Activated CD8-positive, alpha-beta memory T cell treated with anti-CD3 and anti-CD28 coated beads, Interleukin-2, amount 50 U/mL, for 24 hours (primary cell): ENCODE data around the gene ALPK3.

Source experiments
- DNase-seq: peaks from one replicate; pipeline ENCODE4 v3.0.0-alpha.2; 2020; ENCODE audit errors: extremely low read depth

The ALPK3 gene

DNA sequence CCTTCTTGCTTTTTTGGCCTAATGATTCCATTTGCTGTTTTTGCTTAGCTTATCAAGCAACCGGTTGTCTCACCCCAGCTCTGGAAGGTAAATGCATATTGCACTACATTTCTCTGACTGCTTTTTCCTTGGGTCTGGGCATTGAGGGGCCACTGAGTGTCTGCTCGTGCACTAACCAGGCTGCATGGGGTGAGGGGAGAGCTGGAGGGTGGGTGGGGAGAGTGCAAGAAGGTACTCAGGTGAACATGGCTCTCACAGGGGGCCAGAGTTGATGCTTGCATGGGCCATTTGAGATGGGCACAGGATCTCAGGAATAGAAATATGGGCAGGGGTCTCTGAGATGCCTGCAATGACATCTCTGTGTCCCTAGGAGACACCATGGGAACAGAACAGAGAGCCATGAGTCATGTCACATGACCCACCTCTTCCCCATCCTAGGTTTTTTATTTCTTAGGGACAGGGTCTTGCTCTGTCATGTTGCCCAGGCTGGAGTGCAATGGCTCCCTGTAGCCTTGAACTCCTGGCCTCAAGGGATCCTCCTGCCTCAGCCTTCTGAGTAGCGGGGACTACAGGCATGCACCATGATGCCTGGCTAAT lies 6.2 kb downstream of the ALPK3 start:
- no peak for DNase-seq

DNA sequence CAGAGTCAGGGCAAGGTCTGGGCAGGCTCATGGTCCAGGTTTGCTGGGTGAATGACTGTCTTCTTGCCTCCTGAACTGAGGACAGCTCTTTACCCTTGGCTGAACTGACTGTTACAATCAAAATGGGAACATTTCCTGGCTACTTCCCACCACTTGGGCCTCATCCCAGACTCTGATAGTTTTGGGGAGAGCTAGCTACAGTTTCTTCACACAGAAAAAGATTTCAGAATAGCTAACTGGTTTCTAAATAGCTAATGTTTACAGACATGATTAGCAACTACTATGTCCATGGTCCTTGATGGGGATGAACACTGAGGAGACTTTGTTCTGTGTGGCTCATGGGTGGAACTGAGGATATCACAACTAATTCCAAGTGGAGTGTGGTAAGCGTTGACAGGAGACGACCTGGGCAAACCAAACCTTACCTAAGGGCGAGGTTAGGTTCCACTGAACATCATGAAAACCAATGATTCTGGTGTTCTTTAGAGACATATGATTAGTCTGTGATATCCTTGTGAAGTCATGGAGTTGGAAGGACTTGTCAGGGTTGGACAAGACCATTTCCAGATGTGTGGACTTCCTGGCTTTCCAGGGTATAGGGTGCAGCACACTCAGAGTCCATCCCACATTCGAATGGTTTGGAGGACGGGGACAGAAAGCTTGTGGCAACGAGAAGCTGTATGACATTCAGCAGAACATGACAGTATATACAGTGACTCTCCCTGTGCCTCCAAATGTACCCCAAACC lies 7.3 kb downstream of the ALPK3 start:
- no peak for DNase-seq

DNA sequence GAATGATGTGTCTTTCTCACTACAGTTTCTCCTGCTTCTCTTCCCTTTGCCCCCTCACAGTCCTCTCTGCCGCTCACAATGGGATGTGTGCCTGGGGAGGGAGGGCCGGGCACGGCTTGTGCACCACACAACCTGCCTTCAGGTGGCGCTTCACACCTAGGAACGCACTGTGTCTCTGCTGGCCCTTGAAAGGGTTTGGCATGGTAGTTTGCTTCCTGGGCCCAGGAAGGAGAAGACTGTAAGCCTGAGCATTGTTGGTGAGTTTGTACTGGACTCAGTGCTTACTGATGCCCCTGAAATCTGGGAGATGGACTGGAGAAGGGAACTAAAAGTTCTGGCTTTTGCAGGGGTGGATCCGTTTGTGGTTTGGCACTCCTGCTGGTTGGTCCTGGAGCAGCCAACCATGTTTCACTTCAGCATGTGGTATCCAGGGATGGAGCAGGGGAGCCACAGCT lies 9.2 kb downstream of the ALPK3 start:
- DNase-seq, result no peak

DNA sequence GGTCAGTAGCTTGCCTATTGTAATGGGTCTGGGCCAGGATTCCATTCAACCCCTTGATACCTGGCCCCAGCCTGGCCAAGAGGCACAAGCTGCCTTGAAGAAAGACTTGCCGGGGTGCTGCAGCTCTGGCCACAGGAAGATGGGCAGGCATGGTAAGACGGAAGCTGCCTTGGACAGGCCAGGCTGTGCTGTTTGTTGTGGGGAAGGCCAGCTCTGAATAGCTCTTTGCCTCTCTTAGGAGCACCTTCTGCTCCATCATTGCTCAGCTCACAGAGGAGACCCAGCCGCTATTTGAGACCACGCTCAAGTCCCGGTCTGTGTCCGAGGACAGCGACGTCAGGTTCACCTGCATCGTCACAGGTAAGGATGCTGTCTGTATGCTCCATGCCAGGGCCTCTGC lies 10.1 kb downstream of the ALPK3 start:
- no peak for DNase-seq

DNA sequence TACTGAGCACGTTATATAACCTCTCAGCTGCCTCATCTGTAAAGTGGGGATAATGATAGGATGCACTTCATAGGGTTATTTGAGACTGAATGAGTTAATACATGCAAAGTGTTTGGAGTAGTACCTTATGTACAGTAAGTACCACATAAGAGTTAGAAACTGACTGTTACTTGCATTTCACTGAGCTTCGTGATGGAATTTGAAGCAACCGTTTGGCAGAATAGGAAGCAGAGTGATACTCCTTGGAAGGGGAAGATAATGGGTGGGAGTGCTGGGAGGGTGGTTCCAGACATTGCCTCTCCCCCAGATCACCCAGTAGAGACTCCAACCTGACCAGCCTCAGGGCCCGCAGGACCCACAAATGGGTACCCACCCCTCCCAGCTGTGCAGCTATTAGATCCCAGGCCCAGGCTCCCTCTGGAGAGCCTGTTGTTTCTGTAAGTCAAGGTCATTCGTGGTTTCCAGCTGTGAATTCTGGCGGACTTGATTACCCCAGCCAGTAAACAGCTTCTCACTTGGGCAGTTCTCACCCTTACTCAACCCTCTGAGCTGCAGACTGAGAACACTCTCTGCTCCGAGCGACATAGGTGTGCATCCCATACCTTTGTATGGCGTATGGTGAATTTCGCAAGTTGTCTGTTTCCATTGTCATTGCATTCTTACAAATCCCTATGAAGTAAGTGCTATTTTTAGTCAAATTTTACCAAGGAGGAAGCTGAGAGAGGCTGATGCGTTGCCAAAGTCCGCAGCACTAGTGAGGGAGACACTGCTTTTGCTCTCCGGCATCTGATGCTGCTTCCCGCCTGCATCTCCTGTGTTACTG lies 11.1 kb downstream of the ALPK3 start:
- DNase-seq, result no peak

DNA sequence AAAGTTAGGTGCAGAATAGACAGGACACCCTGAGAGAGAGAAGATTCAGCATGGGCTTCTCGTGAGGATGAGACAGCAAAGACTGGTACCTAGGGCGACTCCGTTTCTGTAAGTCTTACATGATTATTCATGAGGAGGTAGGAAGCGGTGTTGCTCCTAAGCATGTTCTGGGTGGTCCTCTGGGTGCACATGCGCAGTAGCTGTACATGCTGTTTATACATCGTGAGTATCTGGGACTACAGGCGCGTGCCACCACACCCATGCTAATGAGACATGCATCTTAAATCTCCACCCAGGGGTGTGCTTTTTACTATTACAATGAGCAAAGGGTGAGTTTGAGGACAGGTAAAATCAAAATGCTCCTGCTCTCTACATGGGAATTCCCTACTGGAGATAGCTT lies 12.3 kb downstream of the ALPK3 start:
- DNase-seq, result no peak

DNA sequence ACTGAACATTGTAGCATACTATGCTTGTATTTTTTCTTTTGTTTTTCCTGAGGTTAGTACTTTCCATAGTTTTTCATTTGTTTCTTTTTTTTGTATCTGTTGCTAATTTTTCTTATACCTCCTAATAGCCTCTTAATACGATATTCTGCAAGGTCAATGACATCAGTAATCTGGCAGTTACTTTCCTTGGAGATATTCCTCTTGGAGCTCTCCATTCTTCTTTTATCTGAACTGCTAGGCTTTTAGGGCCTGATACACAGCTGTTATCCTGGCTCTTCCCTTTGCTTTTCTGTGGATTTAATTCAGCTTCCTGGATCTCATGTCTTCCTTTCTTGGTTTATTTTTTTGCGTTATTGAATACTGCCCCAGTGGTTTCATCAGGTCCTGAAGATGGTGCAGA lies 12.9 kb downstream of the ALPK3 start:
- DNase-seq, result no peak

DNA sequence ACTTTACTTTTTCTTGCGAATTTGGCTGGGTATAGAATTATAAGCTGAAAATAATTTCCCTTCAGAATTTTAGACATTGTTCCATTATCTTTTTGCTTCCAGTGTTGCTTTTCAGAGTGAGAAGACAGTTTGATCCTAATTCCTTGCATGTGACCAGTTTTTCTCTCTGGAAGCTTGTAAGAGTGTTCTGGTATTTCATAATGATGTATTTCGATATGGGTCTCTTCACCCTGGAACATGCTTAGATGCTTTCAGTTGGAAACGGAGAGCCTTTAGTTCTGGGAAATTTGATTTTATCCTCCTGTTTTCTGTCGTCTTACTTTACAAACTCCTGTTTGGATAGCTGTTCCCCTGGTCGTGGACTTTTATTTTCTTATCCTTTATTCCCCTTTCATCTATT lies 13.9 kb downstream of the ALPK3 start:
- DNase-seq, result no peak

DNA sequence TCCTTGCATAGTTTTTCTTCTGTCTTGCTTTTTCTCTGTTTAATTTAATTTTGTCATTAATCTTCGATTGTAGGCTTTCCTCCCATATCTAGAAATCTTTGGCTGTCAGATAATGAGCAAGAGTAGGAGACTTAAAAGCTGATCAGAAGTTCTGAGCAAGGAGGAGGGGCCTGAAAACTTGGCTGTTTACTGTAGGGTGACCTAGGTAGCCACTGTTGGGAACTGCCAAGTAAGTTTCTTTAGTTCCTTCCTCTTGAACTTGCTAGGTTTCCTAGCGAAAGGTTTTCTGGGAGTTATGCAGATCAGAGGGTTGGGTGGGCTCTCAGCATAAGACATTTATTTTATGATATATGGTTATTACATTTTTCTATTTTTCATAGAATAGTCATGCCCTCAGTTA lies 14.5 kb downstream of the ALPK3 start:
- no peak for DNase-seq

DNA sequence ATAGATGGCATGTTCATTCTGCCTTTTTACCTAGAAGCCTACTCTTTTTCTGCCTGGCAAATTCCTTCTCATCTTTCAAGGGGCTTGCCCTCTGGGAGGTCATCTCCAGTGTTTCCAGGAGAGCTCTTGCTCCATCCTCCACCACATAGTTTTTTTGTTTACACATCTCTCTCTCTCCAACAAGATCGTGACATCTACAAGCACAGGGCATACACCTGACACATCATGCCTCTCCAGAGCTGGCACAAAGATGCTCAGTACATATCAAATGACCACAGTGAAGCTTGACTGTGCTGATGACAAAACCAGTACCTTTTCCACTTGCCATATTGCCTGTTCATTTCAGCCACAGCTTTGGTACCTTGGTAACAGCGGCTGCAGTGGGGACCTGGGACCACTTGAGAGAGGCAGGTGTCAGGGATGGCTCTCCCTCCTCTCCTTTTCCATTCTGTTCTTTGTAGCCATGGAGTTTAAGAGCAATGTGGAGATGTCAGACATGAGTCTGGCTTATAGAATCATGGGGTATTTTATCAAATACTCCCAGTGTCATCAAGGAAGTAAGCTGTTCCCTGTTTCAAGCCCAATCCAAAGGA lies 15.4 kb downstream of the ALPK3 start:
- DNase-seq, result no peak

DNA sequence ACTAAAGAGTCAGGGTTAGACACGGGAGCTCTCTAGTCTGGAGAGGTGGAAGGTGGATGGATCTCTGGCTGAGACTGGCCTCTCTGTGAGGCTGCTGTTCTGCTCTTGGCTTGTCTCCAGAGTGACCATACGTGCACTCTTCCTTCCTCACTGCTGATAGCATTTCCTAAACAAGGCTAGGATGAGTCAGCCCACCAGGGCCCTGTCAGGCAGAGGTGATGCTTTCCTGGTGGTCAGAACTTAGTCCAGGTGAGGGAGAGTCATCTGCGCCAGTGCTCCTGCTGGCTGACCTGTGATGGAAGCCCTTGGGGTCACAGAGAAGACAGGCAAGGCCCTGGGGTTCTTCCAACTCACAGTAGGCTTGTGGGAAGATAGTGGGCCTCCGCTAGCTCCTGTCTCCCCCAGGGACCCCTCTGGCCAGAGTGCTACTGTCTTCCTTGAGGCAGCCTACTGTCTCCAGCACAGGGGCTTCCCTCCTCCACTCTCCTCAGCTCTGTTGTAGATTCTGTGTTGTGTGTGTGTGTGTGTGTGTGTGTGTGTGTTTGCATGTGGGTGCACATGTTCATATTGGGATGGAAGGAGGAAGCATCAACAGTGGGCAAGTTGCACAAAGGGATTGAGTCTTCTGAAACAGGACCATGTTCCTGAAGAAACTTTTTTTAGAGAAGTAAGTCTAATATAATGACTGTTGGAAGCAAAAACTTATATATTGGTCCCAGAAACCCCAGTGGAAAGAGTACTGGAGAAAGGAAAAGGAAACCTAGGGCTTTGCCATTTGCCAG lies 16.5 kb downstream of the ALPK3 start:
- no peak for DNase-seq

DNA sequence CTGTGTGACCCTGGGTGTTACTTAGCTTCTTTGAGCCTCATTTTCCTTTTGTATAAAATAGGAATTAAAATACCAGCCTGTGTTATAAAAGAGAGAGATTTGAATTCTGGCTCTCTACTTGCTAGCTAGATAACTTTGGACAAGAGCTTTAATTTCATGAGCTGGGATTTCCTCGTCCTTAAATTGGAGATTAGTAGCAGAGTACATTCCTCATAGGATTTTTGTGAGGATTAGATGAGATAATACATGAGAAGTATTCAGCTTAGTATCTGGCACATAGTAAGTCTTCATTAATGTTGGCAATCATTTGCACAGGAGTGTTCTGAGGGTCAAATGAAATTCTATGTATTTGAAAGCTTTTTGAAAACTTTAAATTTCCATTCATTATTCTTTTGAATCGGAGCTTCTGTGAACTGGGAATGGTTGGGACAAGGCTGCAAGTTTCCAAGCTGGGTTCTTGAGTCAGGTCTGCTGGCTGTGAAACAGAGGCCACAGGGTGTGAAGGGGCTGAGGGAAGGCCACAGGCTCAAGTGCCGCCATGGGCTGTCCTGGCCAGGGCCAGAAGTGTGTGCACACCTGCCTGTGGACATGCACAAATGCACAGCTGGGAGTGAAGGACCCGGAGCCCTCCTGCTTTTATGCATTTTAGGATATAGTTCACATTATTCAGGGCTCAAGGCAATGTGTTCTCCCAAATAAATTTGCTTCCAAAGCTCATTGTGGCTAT lies 17.2 kb downstream of the ALPK3 start:
- no peak for DNase-seq

DNA sequence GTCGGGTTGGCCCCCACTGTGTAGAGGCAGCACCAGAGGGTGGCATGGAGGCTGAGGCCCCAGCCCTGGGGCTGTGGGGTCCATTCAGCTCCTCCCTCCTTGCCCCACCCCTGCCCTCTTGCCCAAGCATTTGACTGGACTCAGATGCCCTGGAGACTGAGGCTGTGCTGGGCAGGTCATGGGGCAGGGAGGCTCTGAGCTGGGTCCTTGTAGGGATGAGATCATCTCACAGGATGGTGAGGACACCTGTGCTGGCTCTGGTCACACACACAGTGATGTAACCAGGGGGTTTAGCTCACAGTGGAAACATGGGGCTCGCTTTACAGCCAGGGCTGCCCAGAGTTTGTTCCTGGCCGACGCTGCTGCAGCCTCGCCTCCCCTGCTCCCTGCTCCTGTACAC lies 17.8 kb downstream of the ALPK3 start:
- DNase-seq, result no peak

DNA sequence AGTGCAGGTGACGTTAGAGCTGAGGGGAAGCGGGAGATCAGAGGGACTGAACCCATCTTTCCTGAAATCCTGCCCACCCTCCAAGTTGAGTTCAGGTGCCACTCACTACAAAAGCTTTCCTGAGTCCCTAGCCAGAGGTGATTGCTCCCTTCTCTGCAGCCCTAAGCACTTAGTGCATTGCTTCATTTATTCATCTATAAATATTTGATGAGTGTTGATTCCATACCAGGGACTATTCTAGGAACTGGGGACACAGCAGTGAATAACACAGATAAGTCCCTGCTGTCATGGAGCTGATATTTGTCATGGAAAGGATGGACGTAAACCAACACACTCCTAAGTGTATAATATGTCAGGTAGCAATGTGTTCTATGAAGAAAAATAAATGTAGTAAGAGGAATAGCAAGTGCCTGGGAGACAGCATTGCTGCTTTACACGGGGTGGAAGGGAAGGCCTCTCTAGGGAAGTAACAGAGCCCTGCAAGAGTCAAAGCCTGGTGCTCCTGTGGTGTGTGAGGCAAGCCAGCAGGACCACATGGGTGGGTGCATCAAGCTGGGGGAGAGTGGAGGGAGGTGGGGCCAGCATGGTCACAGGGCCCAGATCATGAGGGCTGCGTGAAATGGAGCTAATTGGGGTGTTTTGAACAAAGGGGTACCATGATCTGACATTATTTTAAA lies 18.6 kb downstream of the ALPK3 start:
- no peak for DNase-seq

DNA sequence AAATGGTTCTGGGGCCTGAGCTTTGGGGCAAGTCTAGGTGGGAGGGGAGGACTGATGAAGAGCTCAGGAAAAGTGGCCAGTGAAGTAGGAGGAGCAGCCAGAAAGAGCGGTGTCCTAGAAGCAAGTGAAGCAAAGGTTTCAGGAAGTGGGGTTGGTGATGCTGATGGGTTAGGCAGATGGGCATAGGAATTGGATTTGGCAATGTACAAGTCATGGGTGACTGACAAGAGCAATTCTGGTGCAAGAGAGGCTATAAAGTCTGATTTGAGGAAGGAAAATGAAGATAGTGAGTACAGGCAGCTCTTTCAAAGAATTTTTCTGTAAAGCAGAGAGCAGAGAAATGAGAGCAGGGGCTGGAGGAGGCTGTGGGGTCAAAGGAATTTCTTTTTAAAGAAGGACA lies 19.7 kb downstream of the ALPK3 start:
- no peak for DNase-seq

DNA sequence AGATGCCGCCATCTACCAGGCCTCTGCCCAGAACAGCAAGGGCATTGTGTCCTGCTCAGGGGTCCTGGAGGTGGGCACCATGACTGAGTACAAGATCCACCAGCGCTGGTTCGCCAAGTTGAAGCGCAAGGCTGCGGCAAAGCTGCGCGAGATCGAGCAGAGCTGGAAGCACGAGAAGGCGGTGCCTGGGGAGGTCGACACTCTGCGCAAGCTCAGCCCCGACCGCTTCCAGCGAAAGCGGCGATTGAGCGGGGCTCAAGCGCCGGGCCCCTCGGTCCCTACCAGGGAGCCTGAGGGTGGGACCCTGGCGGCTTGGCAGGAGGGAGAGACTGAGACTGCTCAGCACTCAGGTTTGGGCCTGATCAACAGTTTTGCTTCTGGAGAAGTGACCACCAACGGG lies 22.6 kb downstream of the ALPK3 start:
- DNase-seq, result no peak

DNA sequence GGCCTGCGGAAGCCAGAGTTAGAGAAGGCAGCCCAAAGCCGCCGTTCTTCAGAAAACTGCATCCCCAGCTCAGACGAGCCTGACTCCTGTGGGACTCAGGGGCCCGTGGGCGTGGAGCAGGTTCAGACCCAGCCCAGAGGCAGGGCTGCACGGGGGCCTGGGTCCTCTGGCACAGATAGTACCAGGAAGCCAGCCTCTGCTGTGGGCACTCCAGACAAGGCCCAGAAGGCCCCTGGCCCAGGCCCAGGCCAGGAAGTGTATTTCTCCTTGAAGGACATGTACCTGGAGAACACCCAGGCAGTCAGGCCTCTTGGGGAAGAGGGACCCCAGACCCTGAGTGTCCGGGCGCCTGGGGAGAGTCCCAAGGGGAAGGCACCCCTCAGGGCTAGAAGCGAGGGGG lies 23.1 kb downstream of the ALPK3 start:
- DNase-seq, result no peak

DNA sequence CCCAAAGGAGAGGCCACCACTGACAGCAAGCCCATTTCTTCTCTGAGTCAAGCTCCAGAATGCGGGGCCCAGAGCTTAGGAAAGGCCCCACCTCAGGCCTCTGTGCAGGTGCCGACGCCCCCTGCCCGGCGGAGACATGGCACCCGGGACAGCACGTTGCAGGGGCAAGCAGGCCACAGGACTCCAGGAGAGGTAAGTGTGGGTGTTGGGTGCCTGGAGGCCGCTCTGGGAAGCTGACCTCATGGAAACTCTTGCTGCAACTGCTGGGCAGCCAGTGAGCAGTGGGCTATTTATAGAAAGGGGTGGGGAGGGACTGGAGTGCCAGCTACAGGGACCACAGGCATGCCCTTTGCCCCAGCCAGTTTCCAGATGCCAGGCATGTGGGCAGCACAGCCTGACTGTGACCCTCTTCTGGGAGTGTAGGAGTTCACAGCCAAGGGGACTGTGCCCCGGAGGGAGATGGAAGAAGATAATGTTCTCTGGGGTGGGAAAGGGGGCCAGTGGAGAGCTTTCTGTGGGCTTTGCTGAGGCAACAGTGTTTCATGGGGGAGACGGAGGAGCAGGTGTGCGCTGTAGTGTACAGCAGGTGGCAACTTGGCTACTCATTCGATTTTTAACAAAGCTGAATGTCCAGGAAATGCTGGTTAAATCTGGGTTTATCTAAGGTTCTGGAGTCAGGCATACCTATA lies 23.7 kb downstream of the ALPK3 start:
- no peak for DNase-seq

DNA sequence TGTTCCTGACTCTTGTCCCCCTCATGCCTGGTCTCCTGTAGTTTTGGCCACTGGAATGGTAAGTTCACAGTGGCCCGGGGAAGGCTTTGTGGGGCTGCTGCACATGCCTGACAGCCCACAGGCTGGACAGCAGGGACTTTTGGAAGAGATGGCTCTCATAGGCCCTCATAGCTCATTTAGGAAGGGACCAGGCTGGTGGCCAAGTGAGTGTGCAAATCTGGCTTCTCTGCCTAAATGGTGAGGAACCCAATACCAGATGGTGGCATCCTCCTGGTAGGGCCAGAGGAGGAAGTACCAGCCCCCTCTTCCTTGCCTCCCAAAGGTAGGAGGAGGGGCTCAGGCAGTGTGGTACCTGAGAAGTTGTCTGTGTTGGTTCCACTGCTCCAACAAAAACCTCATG lies 25.6 kb downstream of the ALPK3 start:
- no peak for DNase-seq

DNA sequence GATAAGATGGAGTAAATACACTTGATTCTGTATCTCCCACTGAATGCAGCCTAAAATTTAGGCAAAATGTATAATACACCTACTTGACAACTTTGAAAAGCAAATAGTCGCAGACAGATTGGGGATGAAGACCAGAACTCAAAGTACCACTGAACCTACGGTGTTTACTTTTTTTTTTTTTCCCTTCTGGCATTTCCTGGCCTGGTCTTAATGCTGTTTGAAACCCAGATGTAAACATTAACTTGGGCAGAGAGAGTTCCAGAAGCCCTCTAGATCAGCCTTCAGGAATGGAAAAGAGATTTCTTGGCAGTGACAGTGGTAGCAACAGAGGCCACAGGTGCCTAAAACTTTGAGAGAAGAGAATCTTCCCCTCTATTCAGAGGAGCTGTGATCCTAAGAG lies 27.8 kb downstream of the ALPK3 start:
- DNase-seq, result no peak
